Hematopoietic multipotent progenitor cell treated with erythropoietin and hydrocortisone succinate and interleukin-3 and kit ligand, for 15 days (in vitro differentiated cells): Measurements from ENCODE around the gene MTCH2.
"Not testable (repeated sequence)": the region's sequence is repeated elsewhere in the genome, so short reads cannot be mapped to it uniquely, and the experiment has no call there.

Experiments used
- DNase-seq: peaks from one replicate; pipeline ENCODE4 v3.0.0-alpha.2; 2015; ENCODE audit warnings: low spot score

Gene MTCH2

GRCh38 chr11:47642099-47642855 is at the start of gene MTCH2:
Gene MTCH2 (minus strand): TSS chr11:47642559. CDS start chr11:47642465, 94 bp downstream.
- peak; percentile 97 for DNase-seq

GRCh38 chr11:47691979-47692378 is 49.6 kb upstream of the MTCH2 start:
- DNase-seq = no peak

GRCh38 chr11:47689480-47689879 is 47.1 kb upstream of the MTCH2 start:
- DNase-seq = no peak

GRCh38 chr11:47688991-47689390 is 46.6 kb upstream of the MTCH2 start:
- DNase-seq = no peak

DNA sequence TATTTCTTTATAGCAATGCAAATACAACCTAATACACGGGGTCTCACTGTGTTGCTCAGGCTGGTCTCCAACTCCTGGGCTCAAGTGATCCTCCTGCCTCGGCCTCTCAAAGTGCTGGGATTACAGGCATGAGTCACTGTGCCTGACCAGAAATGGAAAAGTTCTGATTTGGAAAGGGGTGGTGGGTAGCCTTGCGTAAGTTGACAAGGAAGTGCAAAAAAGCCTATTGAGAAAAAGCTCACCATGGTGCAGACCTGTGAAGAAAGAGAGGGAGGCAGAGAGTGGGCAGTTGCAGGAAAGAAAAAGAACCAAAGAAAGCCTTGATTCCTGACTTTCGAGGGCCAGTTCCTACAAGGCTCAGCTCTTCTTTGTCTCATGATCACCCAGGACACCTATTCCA is 45.8 kb upstream of the MTCH2 start:
- DNase-seq = no peak

GRCh38 chr11:47686704-47687103 is 44.3 kb upstream of the MTCH2 start:
- not testable (repeated sequence) for DNase-seq

DNA sequence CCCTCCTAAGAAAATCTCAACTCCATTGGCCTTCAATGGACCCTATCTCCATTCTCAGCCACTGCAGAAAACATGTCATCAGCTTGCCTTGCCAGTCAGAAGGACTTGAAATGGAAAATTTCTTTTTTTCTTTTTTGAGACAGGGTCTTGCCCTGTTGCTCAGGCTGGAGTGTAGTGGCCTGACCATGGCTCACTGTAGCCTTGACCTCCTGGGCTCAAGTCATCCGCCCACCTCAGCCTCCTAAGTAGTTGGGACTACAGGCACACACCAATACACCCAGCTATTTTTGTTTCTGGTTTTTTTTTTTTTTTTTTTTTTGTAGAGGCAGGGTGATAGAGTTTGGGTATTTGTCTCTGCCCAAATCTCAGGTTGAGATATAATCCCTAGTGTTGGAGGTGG is 43.8 kb upstream of the MTCH2 start:
- DNase-seq = no peak

DNA sequence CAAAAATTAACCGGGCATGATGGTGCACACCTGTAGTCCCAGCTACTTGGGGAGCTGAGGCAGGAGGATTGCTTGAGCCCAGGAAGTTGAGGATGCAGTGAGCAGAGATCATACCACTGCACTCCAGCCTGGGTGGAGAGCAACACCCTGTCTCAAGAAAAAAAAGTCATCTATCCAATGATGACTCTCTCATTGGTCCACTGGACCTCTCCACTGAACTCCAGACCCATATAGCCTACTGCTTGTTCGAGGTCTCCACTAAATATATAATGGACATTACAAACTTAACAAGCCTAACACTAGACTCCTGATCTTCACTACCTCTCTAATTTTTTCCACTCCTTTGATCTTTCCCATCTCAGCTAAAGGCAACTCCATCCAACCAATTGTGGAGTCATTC is 33.5 kb upstream of the MTCH2 start:
- no peak for DNase-seq

DNA sequence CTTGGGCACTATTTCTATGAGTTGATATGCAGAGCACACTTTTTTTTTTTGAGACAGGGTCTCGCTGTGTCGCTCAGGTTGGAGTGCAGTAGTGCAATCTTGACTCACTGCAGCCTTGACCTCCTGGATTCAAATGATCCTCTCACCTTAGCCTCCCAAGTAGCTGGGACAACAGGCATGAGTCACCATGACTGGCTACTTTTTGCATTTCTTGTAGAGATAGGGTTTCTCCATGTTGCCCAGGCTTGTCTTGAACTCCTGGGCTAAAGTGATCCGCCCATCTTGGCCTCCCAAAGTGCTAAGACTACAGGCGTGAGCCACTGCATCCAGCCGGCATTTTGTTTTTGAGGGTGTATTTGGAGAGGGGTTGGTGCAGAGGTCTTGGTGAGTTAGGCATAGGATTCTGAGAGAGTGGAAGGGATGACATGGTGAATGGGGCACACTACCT is 29.9 kb upstream of the MTCH2 start:
- peak; percentile 13 for DNase-seq

DNA sequence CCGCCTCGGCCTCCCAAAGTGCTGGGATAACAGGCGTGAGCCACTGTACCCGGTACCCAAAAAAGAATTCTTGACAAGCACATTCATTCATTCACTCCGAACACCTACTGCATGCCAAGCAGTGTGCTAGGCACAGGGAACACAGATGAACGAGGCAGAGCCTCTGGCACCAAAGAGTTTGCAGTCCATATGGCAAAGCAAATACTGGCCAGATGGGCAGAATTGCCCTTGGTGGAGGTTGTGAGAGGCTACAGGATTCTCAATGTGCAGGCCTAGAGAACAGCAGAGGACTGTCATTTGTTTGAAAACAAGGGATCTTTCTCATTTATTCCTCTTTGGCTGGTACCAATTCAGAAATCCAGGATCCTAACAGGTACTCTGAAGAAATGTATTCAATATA is 27.5 kb upstream of the MTCH2 start:
- DNase-seq = no peak

GRCh38 chr11:47668665-47669064 is 26.3 kb upstream of the MTCH2 start:
- no peak for DNase-seq

- DNase-seq = no peak
Measured at GRCh38 chr11:47667555-47667954, 25.2 kb upstream of the MTCH2 start.

- no peak for DNase-seq
Measured at GRCh38 chr11:47667135-47667534, 24.8 kb upstream of the MTCH2 start.

- DNase-seq = not testable (repeated sequence)
Measured at GRCh38 chr11:47664936-47665335, 22.6 kb upstream of the MTCH2 start.

DNA sequence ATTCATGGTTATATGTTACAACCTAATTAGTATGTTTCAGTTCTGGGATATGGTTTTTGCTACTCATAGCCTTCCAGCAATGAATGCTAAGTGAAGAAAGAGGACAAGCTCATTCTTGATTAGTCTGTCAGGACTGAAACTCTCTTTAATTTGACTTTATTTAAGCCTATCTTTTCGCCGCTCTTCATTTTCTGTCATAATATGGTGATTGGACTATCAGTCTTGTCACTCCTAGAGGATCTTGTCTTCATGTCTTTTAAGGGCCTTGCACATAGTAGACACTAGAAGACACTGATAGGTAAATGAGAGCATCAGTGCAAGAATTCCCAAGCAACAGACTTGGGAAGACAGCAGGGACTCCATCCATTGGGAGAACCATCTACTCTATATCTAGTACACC is 18.9 kb upstream of the MTCH2 start:
- no peak for DNase-seq

- no peak for DNase-seq
Measured at GRCh38 chr11:47659276-47659675, 16.9 kb upstream of the MTCH2 start.

DNA sequence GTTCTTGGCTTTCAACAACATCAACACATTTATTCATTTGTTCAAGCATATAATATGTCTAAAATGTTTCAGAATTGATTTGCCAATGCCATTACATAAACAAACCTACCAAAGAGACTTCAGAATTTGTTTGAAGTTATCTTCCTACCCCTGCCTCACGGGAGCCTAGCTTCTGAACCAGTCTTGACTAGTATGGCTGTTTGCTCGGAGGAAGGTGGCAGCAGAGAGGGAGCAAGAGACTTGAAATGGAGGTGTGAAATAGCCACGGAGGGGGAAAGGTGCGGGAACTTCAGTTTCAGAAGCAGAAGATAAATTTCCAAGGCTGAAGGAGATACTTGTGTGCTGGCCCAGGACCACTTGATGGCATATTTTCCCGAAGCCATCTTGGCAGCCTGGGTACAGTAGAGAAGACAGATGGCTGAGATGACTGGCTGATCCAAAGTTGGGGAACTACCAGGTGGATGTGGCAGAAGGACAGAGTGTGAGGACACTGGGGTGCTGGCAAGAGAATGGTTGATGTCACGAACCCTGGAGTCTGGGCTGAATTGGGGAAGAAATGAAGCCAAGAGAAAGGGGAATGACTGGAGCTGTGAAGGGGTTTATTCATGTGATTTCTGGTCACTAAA is 14.0 kb upstream of the MTCH2 start:
- DNase-seq = no peak

DNA sequence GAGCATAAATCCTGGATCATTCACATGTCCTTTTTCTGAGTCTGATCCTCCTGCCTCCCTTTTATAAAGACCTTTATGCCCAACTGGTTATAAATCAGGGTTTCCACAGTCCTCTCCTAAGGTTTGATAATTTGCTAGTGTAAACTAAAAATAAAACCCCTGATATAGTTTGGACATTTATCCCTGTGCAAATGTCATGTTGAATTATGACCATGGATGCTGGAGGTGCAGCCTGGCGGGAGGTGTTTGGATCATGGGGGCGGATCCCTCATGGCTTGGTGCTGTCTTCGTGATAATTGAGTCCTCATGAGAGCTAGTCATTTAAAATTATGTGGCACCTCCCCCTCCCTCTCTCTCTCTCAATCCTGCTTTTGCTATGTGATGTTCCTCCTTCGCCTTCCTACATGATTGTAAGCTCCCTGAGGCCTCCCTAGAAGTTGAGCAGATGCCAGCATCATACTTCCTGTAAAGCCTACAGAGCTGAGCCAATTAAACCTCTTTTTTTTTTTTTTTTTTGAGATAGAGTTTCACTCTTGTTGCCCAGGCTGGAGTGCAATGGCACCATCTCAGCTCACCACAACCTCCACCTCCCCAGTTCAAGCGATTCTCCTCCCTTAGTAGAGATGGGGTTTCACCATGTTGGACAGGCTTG is 9.6 kb upstream of the MTCH2 start:
- DNase-seq = no peak

- DNase-seq = no peak
Measured at GRCh38 chr11:47649276-47649675, 6.9 kb upstream of the MTCH2 start.

DNA sequence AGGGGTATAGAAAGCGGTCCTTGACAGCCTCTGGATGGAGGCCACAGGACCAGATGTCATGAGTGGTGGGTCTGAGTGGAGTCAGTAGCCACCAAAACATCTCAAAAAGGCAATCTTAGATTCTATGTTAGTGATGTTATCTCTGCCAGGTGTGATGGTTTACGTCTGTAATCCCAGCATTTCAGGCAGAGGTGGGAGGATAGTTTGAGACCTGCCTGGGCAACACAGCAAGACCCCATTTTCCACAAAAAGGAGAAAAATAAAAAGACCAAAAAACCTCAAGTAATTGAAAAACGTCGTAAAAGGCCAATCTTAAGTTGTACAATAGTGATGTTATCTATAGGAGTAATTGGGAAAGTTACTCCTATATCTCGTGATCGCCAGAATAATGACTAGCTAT is 3.7 kb upstream of the MTCH2 start:
- DNase-seq = no peak

DNA sequence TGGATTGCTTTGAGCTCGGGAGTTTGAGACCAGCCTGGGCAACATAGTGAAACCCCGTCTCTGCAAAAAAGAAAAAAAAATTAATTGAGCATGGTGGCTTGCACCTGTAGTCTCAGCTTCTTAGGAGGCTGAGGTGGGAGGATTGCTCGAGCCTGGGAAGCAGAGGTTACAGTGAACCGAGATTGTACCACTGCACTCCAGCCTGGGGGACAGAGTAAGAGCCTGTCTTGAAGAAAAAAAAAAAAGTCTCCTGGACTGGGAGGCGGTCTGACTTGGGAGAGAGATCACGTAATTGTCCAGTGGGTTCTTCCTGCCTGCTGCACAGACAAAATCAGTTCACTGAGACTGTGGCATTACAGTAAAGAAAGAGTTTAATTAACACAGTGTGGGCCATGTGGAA is 3.1 kb upstream of the MTCH2 start:
- no peak for DNase-seq

- no peak for DNase-seq
Measured at GRCh38 chr11:47641600-47642098, 710 bp downstream of the MTCH2 start.

GRCh38 chr11:47640506-47640905 is 1.9 kb downstream of the MTCH2 start:
- DNase-seq = not testable (repeated sequence)
